Heart right ventricle (tissue), 16 donors: Measurements from ENCODE around the gene ZNF385C. TPM values are rescaled to one million over a fixed set of nuclear protein-coding genes. Genes with fewer than 3 reads are reported as not detected.

Experiments used
- ATAC-seq, 8 donors: fragments of 200-7000 bp; cut with Tn5 transposase; one replicate each; pipeline ENCODE4 v1.9.1; 2020; ENCODE audit warnings: mild to moderate bottlenecking in 8 of 8, moderate library complexity in 8 of 8, moderate number of reproducible peaks in 1 of 8
- DNase-seq, 2 donors: peaks; one replicate each; pipeline ENCODE4 v3.0.0-alpha.2; 2020
- H3K27ac ChIP-seq, 10 donors: fragments of 200-600 bp; sonication (generic) in 2 of 10; one replicate each; pipeline versions ENCODE4 v1.5.0 to v1.8.0; 2020 to 2022; ENCODE audit warnings: mild to moderate bottlenecking in 3 of 10
- H3K27me3 ChIP-seq, 7 donors: fragments of 200-600 bp; one replicate each; pipeline ENCODE4 v1.8.0; 2021 to 2022; ENCODE audit warnings: mild to moderate bottlenecking in 2 of 7
- H3K36me3 ChIP-seq, 9 donors: fragments of 200-600 bp; sonication (generic) in 1 of 9; one replicate each; pipeline versions ENCODE4 v1.5.0 to v1.8.0; 2020 to 2022; ENCODE audit warnings: mild to moderate bottlenecking in 2 of 9
- H3K4me1 ChIP-seq, 9 donors: fragments of 200-600 bp; sonication (generic) in 1 of 9; one replicate each; pipeline versions ENCODE4 v1.5.0 to v1.8.0; 2020 to 2022; ENCODE audit warnings: mild to moderate bottlenecking in 4 of 9
- H3K4me3 ChIP-seq, 10 donors: fragments of 200-600 bp; sonication (generic) in 2 of 10; one replicate each; pipeline versions ENCODE4 v1.5.0 to v1.8.0; 2020 to 2022; ENCODE audit warnings: mild to moderate bottlenecking in 7 of 10, moderate library complexity in 2 of 10
- H3K9me3 ChIP-seq, 11 donors: fragments of 200-600 bp in 10 of 11; sonication (generic) in 2 of 11; one replicate each; pipeline versions ENCODE4 v1.5.0 to v1.8.0; 2013 to 2022; ENCODE audit warnings: mild to moderate bottlenecking in 2 of 11, control low read depth in 1 of 11, moderate library complexity in 1 of 11
- WGBS, 2 donors: extraction: QIAGEN DNeasy Blood & Tissue Kit; methylation state at CpG; one replicate each; pipeline ENCODE4 v1.1.7; 2013; ENCODE audit warnings: inconsistent platforms in 1 of 2; 5-methylcytosine and 5-hydroxymethylcytosine counted together
- intact Hi-C, 10 donors: fragments of 100-400 bp; cut with DNase I; formaldehyde crosslinking; loops; one replicate each; pipeline versions ENCODE4 v1.11.1 to v1.14.2; 2022
- polyA plus RNA-seq, 2 donors: library from polyadenylated mRNA; stranded (reverse); fragments of 200-250 nt; gene quantifications; one replicate each; pipeline ENCODE4 v1.2.3, GENCODE V29; 2013
- total RNA-seq, 10 donors: library from RNA; stranded (reverse); fragmentation: NEBNext Ultra II Directional in 3 of 10; extraction: Animal tissue kit (Norgen Biotek cat#: 25700) in 3 of 10; gene quantifications; one replicate each; pipeline versions ENCODE4 v1.2.1 to v1.2.4, GENCODE V29; 2021 to 2023
- TF ChIP-seq, protein P1 (sequence below), 9 donors: fragments of 200-600 bp; sonication (generic) in 2 of 9; IDR thresholded peaks; one replicate each; pipeline versions ENCODE4 v1.5.0 to v1.8.0; 2021 to 2022; ENCODE audit warnings: antibody characterized with exemption in 9 of 9, mild to moderate bottlenecking in 5 of 9, moderate library complexity in 1 of 9
- donor health status: Arrhythmogenic right ventricular cardiomyopathy.
- donor health status: ischemic (EF 13 %, LVEDD 7.1; RV severe dilation, severe dysfunction).
- donor health status: healthy with polysubstance abuse.
- donor health status: DM: no; HTN: yes; CAD: no.
- donor health status: DM: no; HTN: no; CAD: no.
- donor health status: ischemic (EF 25% LVEDD 6.9; RV normal size, moderate dysfunction).
- donor health status: ischemic (EF 25% LVEDD 5.7; RV mildly dilated, moderate dysfunction).
- donor health status: healthy.
- donor health status: DM: yes; HTN: yes; CAD: no.
- donor health status: Ischemic cardiomyopathy.
- donor health status: ischemic (EF 35%, LVEDD 5.7; RV mildly dilated, moderate dysfunction).
- donor health status: nonischemic (EF 11% LVEDD 7.7; RV severe dilation, severe dysfunction).
- donor health status: DM: yes; HTN: yes; CAD: no.
- donor health status: PGD.
- donor health status: ischemic (EF 29% LVEDD 5.4; RV normal size, mild dysfunction).
- donor health status: nonischemic (EF 23%, LVEDD 6.1; RV moderate dilation, normal function).

Gene ZNF385C
- total and polyA plus RNA-seq, 12 donors: 0.09 to 0.56 (median 0.24) TPM; not detected in 1

GRCh38 chr17:42034059-42034458 lies 64.2 kb downstream of the ZNF385C start:
- WGBS, 2 donors: 45 to 47% methylated on average over 6 of the region's 6 CpGs
- intact Hi-C loops: no loop called here
- DNase-seq (no peak), ATAC-seq (no peak)
- TF ChIP-seq, protein P1, sequence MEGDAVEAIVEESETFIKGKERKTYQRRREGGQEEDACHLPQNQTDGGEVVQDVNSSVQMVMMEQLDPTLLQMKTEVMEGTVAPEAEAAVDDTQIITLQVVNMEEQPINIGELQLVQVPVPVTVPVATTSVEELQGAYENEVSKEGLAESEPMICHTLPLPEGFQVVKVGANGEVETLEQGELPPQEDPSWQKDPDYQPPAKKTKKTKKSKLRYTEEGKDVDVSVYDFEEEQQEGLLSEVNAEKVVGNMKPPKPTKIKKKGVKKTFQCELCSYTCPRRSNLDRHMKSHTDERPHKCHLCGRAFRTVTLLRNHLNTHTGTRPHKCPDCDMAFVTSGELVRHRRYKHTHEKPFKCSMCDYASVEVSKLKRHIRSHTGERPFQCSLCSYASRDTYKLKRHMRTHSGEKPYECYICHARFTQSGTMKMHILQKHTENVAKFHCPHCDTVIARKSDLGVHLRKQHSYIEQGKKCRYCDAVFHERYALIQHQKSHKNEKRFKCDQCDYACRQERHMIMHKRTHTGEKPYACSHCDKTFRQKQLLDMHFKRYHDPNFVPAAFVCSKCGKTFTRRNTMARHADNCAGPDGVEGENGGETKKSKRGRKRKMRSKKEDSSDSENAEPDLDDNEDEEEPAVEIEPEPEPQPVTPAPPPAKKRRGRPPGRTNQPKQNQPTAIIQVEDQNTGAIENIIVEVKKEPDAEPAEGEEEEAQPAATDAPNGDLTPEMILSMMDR (IDR thresholded peaks at IDR 0.05): no peak
- no peak overlapping the region for H3K4me3 ChIP-seq
- peaks cover 0 to 21% (median 3%) of the 10 kb centered on the region in 7 donors for H3K27me3 ChIP-seq
- no peak overlapping the region for H3K27ac ChIP-seq
- H3K9me3 ChIP-seq: no peaks in the 10 kb centered on the region
- H3K36me3 ChIP-seq: no peaks in the 10 kb centered on the region
- H3K4me1 ChIP-seq: no peaks in the 10 kb centered on the region

- Histone ChIP-seq H3K4me3 (no peak overlapping the region), H3K27ac (peak overlapping the region in 1 of 10 donors; percentile 35), H3K36me3 (no peaks in the 10 kb centered on the region), H3K9me3 (no peaks in the 10 kb centered on the region), H3K27me3 (peaks cover 0 to 16% (median 2%) of the 10 kb centered on the region in 7 donors), H3K4me1 (no peaks in the 10 kb centered on the region)
- WGBS, 2 donors: 57 to 59% methylated on average over 6 of the region's 6 CpGs
- TF ChIP-seq, protein P1 (IDR thresholded peaks at IDR 0.05): no peak
- ATAC-seq: peak; percentile 59 to 86 (median 74)
- peak; percentile 54 to 63 for DNase-seq
- intact Hi-C loops: no loop called here
Measured at GRCh38 chr17:42031584-42031983, 66.7 kb downstream of the ZNF385C start.

GRCh38 chr17:42028791-42029127 lies 69.5 kb downstream of the ZNF385C start:
- WGBS, 2 donors: 70 to 72% methylated on average over 7 of the region's 7 CpGs
- ATAC-seq (no peak), DNase-seq (no peak)
- H3K4me1 ChIP-seq: peaks cover 9 to 21% (median 17%) of the 10 kb centered on the region in 9 donors
- peaks cover 0 to 13% (median 6%) of the 10 kb centered on the region in 9 donors for H3K36me3 ChIP-seq
- no peaks in the 10 kb centered on the region for H3K9me3 ChIP-seq
- intact Hi-C loops: loop anchor here in 6 of 10 donors (5.0 to 10.0 kb wide), 6 partner anchors 34 to 156 kb away; partner anchors contain the start of genes DHX58 (in 1 of the 6), HCRT (in 1 of the 6) and KCNH4 (in 1 of the 6)
- no peak overlapping the region for H3K4me3 ChIP-seq
- H3K27ac ChIP-seq: no peak overlapping the region
- H3K27me3 ChIP-seq: peaks cover 0 to 15% (median 0%) of the 10 kb centered on the region in 7 donors
- TF ChIP-seq, protein P1 (IDR thresholded peaks at IDR 0.05): no peak

DNA sequence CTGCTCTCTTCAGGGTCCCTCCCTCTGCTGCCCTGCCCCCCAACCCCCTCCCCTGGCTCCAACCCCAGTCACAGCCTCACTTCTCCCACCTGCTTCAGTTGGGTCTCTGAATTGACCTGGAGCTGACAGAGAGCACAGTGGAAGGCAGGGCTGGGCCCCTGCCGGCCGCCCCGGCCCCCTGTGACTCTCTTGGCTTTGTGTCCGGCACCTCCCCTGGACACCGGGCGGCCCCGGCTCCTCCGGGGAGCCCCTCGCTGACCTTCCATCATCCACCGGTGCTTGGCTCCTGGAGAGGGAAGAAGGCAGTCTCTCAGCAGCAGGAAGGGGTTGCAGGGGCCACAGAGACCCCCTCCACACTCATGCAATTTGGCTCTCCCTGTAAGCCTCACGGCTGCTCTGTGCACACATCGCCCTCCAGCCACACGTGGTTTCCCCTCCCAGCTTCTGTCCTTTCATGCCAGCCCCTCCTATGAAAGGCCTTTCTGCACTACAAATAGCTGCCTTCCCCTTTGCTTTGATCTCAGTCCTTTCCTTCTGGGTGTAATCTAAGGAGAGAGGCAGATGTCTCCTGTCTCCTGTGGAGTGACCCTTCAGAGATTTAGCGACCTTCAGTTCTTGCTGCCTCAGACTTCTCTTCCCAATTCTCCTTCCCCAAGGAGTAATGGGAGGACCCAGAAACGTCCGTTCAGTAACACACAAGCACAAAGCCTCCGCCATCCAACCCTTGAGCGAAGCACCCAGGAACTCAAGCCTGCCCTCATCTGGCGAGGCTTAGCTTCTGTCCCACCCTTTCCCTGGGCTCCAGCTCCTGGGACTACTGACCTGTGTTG lies 70.1 kb downstream of the ZNF385C start:
- intact Hi-C loops: loop anchor here in 6 of 10 donors (2.0 to 10.0 kb wide), 7 partner anchors 34 to 157 kb away; partner anchors contain the start of genes DHX58 (in 1 of the 6), HCRT (in 1 of the 6) and KCNH4 (in 1 of the 6)
- peaks cover 9 to 27% (median 17%) of the 10 kb centered on the region in 9 donors for H3K4me1 ChIP-seq
- no peak for ATAC-seq
- 45 to 54% methylated on average over 19 of the region's 19 CpGs for WGBS, 2 donors
- H3K4me3 ChIP-seq: no peak overlapping the region
- no peaks in the 10 kb centered on the region for H3K9me3 ChIP-seq
- TF ChIP-seq, protein P1 (IDR thresholded peaks at IDR 0.05): peak in 1 of 9 donors; percentile 27
- H3K36me3 ChIP-seq: peaks cover 0 to 19% (median 12%) of the 10 kb centered on the region in 9 donors
- peaks cover 0 to 13% (median 0%) of the 10 kb centered on the region in 7 donors for H3K27me3 ChIP-seq
- H3K27ac ChIP-seq: no peak overlapping the region
- no peak for DNase-seq
